ENCODE results near the gene MUC4.

- TF ChIP-seq CTCF (IDR thresholded peaks at IDR 0.05; ENCODE audit: borderline replicate concordance, extremely low read depth, low read length, poor library complexity, severe bottlenecking): no peak
- no peak for TF ChIP-seq EZH2 (IDR thresholded peaks at IDR 0.05; ENCODE audit: borderline replicate concordance, low read depth, low read length, severe bottlenecking)
Measured at GRCh38 chr3:195770081-195770840, 41.5 kb downstream of the MUC4 start.

Data from DND-41 (cell line).